HG03521 (cell line): Measurements from ENCODE around the gene WHRN.

Experiments
- ATAC-seq: cut with Tn5 transposase; IDR thresholded peaks from one replicate; pipeline ENCODE4 v1.9.1; 2021; ENCODE audit warnings: mild to moderate bottlenecking, moderate library complexity; ENCODE audit not compliant: unreplicated experiment

WHRN gene

DNA sequence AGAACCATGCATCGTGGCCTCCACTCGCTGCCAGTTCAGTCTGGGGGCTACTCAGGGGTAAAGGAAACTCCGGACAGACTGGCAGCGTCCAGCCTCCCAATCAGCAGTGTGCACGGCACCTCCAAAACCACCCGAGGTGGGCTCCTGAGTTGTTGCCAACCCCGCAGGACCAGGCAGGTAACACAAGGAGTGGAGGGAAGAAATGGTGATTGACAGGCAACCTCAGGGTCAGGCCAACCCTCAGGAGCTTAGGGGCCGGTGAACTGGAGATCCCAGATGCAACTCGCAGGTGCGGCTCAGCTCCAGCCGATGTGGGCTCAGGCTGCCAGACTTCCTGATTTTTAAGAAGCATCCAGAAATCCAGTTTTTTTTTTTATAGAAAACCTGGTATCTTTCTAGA, 80.1 kb downstream of the WHRN start:
- ATAC-seq = no peak

DNA sequence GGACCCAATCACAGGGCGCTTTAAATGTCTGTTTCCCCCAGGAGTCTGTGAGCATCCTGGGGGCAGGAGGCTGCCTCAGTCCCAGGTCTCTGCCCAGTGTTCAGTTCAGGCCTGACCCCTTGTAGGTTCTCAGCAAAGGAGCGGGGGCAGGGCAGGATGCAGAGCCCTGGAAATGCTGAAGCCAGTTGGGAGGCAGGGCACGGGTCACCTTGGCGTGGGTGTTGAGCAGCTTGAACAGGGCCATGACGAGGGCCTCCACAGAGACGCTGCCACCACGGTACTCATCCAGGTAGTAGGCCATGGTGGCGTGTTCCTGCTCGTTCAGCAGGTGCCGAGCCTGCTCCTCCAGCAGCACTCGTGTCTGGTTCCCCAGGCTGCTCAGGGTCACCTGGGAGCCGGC, 81.1 kb downstream of the WHRN start:
- ATAC-seq = no peak

DNA sequence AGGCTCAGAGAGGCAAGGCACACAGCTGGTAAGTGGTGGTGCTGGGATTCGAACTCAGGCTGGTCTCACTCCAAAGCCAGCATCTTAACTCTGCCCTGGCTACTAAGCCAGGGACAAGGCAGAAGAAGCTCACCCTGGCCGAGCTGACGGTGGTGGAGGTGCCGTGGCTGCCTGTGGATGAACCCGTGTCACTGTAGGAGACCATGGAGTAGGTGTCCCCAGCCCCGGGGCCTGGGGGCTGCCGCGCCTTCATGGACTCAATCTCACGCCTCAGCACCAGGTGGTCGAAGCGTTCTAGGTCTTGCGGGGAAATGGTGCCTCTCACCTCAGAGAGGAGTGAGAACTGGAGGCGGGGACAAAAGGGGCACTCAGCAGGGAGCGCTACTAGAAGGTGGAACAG, 82.1 kb downstream of the WHRN start:
- no peak for ATAC-seq

DNA sequence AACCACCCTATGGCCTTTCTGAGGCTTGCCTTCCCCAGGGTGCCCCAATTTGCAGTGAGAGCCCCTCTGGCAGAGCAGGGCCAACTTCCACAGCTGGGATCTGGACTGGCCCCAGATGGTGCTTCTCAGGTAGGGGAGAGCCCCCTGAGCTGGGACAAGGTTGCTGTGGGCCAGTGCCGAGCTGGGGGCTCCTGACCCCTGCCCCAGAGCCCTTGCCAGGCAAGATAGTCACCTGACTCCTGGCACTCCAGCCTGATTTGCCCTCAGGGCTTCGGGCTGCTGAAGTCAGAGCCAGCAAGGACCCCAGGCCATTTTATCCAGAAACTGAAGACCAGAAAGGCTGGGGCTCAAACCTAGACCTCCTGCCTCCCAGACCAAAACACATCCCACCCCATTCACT, 84.1 kb downstream of the WHRN start:
- no peak for ATAC-seq

DNA sequence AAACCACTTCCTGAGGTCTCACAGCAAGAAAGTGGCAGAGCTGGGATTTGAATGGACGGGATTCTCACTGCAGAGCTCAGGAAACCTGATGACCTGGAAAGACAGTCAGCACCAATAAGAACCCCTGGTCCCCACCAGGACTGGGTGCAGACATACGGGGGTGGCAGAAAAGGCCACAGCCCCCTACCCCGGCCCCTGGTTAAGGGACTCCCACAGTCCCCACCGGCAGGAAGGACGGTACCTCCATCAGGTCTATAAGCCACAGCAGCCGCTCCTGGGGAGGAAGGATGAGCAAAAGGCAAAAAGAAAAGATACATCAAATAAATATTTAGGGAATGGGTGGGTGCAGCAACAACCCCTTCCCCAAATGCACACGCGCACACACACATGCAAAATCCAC, 85.5 kb downstream of the WHRN start:
- ATAC-seq = no peak

DNA sequence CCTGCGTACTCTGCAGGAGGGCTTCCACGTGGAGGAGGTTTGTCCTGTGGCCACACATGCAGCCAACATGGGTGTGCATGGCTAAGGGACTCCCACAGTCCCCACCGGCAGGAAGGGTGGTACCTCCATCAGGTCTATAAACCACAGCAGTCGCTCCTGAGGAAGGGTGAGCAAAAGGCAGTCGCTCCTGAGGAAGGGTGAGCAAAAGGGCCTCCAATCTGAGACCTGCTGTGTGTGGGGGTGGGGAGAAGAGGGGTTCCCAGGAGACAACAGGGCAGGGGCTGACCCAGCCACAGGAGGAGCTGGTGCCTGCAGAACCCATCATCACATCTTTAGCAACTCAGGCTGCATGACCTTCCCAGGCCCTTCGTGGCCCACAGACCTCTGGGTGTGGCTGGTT, 87.2 kb downstream of the WHRN start:
- no peak for ATAC-seq

DNA sequence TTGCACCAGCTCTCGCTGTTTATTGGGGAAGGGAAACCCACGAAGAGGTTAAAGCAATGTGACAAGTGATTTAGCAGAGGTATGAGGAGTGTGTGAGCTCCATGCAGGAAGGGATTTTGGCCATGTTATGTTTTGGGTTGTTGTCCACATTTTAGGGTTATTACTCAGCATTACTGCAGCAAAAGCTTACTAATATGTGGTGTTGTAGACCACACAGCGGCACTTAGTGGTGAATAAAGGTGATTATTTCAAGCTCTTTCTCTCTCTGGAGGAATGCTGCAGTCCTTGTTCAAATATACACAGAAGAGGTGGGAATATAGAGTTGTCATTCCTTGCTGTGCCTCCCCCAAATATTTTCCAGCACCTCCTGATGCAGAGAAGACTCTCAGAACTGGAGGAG, 87.8 kb downstream of the WHRN start:
- ATAC-seq = no peak

DNA sequence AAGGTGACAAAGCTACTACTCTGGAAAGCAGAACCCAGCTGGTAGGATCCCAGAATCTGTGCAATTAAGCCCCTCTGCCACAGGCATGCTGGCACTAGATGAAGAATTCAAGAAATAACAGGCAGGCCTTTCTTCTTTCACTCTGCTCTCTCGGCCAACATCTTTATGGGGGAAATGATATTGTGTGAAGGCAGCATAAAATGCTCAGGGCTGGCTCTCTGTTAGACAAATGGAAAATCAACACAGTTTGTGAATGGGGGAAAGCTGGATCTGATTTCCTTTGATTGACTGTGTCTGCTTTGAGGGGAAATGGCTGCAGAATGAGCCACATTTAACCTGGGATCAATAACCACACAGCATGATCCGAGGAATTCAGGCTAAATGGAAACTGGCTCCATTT, 88.4 kb downstream of the WHRN start:
- no peak for ATAC-seq

DNA sequence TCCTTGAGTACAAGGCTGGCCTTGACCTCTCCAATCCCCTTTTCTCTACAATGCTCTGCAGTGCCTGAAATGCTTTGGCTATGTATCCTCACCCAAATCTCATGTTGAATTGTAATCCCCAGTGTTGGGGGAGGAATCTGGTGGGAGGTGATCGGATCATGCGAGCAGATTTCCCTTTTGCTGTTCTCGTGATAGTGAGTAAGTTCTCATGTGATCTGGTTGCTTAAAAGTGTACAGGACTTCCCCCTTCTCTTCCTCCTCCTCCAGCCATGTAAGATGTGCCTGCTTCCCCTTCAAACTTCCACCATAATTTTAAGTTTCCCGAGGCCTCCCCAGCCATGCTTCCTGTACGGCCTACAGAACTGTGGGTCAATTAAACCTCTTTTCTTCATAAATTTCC, 89.0 kb downstream of the WHRN start:
- ATAC-seq = no peak

DNA sequence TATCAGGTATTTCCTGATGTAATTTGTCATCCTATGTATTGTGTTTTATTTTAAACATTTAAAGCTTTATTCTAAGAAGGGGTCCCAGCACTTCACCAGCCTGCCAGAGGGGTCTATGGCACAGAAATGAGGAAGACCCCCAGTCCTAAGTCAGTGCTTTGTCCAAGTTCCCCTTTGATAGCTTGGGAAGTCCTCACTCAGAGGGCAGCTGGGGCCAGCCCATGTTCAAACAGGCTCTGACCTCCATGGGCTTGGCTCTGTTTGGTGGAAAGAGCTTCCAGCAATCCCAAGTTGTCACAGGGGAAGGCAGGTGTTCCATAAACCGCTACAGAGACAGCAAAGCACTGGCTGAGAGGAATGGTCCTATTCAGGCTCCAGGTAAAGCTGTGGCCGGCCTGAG, 90.9 kb downstream of the WHRN start:
- no peak for ATAC-seq

DNA sequence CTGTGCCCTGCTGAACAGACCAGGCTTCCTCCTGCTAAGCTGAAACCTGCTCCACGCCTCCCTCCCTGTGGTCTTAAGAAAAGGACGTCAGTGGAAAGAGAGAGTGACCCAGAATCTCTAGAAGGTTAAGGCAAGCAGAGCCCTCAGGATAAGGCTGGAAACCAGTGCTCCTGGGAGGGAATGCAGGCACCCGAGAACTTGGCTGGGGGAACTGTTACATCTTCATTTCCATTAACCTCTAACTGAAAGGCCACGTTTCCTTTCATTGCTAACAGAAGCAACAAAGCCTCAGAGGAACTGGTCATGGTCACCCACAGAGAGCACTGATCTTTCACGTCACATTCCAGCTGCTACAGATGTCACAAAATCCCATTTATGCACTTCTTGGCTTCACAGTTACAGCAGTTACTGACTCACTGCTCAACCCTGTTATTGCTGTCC, 91.4 kb downstream of the WHRN start:
- ATAC-seq = no peak

DNA sequence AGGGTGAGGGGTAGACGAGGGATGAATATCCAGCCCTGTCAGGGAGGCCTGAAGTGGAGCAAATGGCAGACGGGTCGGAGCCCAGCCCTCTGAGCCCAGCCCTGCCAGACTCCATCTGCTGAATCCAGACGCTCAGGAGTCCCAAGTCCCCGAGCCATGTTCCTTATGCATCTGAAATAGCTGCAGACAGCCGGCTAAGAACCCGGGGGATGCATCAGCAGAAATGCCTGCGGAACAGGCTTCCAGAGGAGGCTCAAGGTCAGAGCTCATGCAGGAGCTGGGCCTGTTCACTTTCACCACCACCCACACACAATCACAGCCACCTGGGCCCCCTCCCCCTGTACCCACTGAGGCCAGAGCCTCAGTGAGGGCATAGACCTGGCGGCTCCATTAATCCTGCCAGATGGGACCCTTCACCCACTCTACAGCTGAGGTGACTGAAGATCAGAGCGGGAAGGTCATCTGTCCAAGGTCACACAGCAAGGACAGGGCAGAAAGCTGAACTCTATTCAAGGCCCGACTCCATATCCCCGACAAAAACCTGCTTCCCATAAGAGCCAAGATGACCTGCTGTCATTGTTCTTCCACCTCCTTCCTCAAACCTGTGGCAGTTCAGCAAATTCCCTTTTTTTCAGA, 93.1 kb downstream of the WHRN start:
- ATAC-seq = no peak

DNA sequence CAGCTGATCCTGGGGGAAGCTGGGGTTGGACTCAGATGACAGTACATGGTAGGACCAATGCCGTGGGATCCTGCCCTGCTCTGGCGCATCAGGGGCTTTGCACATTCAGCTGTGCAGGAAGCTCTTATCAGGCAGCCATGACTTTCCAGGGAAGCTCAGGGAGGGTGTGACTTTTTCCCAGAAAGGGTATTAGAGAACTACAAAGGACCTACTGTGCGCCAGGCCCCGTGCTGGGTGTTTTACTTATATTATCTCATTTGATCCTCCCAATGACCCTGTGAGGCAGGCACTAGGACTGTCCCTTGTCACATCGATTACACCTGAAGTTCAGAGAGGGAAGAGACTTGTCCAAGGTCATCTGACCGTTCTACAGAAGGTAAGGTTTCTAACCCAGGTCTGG, 93.8 kb downstream of the WHRN start:
- ATAC-seq = no peak

DNA sequence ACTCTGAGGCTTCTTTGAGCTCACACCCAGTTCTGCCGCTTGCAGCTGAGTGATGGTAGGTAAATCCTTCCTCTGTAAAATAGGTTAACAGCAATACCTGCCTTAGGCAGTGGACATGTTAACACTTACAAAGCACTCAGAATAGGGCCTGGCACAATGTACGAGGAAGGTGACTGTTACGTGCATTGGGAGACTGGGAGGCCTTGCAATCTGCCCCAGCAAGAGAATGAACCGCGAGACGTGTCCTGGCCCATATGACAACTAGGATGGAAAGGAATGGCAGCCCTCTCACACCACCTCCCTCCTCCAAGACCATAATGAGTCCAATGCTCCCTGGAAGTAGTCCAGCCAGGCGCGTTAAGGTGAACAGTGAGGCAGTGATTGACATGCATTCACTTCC, 94.4 kb downstream of the WHRN start:
- ATAC-seq = no peak

DNA sequence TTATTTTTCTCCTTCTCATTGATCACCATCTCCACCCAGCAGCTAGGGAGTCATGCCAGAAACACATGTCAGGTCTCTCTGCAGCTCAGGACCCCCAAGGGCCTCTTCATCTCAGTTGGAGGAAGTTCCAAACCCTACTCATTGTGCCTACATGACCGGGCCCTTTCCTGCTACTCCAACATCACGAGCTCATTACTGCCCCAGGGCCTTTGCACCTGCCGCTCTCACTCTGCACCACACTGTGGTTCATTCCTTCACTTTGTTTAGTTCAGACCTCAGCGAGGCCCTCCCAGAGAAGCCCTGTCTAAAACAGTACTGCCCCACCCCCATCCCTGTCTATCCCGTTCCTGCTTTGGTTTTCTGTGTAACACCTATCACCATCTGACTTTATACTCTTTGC, 95.4 kb downstream of the WHRN start:
- ATAC-seq = no peak

DNA sequence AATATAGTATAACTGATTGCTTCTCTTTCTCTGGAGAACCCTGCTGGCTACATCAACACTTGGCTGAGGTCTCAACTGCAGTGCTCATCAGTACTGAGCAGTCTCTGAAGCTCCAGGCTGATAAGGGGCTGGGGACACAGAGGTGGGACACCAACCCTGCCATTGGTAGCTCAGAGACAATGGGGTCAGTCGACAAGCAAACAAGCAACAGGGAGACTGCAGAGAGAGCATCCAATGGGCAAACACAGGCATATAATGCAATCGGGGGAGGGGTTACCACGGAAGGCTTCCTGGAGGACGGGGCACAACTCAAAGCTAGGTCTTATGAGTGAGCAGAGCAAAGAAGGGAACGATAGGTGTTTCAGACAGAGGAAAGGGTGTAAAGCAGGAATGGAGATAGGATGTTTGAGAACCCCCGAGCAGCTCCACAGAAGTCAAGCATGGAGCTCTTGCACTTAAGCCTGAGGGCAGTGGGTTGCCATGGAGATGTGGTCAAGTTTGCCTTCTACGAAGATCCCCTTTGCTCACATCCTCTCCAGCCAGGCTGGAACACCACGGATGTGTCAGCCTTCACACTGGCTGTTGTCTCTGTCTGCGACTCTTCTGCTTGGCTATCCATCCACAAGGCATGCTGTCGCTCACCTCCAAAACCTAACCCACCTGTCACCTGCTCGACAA, 96.0 kb downstream of the WHRN start:
- ATAC-seq = no peak

DNA sequence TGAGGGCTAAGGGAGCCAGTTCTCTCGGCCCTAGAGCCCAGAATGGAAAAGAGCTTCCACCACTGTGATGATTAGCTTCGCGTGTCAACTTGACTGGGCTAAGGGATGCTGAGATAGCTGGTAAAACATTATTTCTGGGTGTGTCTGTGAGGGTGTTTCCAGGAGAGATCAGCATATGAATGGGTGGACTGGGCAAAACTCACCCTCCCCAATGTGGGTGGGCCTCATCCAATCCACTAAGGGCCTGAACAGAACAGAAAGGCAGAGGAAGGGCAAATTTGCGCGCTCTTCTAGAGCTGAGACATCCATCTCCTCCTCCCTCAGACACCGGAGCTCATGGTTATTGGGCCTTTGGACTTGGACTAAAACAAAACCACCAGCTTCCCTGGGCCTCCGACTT, 96.6 kb downstream of the WHRN start:
- no peak for ATAC-seq

DNA sequence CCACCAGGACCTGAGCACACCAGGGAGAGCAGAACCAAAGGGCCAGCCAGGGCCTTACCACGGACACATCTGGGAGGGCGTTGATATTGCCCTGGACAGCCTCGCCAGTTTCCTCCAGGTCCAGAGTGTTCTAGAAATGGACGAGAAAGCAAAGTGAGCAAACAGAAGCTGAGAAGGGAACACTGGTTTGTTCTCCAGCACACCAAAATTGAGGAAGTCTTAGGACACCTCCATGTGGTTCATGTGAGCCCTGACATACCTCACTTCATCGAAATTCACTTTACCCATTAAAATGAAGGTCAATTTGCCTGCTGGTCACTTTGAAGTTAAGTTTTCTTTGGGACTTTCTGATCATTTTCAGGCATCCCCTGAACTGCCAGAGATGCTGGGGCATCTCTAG, 97.4 kb downstream of the WHRN start:
- ATAC-seq = no peak

DNA sequence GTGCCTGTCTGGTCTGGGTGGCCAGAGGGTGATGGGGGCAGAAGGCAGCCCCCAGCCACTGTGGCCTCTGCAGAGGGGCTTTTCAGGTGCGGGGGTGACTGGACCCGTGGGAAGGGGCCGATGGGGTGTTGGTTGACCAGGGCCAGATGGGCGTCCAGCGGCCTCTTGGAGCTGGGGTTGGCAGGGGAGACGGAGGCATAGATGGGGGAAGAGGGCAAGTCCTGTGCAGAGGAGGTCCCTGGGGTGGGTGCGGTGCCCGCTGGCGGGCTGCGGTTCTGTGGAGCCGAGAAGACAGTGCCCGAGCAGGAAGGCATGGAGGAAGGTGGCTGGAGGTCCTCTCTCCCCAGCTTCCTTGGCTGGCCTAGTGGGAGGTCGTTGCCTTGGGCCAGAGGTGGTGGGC, 98.8 kb downstream of the WHRN start:
- no peak for ATAC-seq

DNA sequence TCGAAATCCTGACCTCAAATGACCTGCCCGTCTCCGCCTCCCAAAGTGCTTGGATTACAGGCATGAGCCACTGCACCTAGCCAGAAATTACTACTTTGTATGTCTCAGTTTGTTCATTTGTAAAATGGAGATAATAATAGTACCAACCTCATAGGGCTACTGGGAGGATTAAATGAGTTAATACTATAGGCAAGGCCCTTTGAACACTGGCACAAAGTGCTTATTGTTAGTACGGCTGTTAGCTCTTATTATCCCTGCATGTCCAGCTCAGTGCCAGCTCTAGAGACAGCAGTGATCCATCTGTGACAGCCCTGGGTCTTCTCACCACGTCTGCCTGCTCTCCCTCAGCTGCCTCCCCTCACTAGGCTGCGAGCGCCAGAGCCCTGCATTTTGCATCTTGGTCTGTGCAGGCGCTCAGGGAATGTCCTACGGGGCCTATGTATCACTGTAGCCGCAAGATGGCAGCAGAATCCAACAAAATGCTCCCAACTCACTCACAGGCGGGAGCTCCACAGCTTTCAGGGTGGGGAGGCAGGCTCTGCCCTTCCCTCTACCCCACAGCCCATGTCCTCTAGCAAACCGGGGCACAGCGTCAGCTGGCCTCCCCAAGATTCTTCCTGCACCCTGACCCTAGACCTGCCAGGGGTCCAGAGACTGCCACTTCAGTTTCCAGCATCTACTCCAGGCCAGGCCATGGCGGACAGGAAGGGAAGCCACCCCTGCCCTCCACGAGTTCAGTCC, 99.8 kb downstream of the WHRN start:
- peak; percentile 82 for ATAC-seq

DNA sequence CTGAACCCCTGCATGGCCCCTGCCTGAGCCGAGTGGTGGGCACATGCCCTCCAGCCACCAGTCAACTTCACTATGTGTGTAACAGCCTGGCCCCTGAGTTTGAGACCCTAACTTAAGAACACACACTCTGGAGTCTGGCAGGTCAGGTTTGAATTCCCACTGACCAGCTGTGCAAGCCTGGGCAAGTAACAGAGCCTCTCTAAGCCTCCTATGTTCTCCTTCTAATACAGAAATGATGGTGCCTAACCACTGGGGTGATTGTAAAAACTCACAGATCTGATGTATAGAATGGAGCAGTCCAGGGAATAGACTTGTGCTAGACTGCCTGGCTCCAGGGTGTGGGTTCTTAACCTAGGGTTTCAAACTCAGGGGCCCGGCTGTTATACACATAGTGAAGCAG, 100.7 kb downstream of the WHRN start:
- no peak for ATAC-seq

DNA sequence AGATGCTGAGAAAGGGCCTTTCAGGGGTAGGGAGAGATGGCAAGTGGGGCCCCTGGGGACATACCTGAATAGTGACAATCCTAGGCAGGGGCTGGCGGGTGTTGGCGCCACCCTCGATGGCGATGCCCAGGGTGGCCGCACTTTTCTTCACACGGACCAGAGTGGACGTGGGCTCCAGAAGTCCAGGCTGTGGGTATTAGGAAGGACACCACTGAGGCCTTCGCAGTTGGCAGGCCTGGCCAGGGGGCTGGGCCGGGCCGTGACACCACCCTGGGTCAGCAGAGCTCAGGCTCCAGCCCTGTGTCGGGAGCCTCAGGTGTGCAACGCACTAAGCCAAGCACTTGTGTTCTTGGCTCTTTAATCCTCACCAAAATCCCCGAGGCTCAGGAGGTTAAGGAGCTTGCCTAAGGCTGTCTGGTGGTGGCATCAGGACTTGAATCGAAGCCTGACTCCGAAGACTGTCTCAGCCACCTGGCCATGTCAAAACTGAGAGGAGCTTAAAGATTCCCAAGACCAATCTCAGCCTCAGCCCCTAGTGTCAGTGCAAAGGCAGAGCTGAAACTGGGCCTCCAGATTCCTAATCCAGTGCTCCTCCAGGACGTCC, 102.0 kb downstream of the WHRN start:
- no peak for ATAC-seq
